HG02759 (cell line): ENCODE data around the gene CADM1.

Experiments
- ATAC-seq: cut with Tn5 transposase; IDR thresholded peaks from one replicate; pipeline ENCODE4 v1.9.1; 2021; ENCODE audit warnings: mild to moderate bottlenecking, moderate library complexity; ENCODE audit not compliant: unreplicated experiment

CADM1 gene

DNA sequence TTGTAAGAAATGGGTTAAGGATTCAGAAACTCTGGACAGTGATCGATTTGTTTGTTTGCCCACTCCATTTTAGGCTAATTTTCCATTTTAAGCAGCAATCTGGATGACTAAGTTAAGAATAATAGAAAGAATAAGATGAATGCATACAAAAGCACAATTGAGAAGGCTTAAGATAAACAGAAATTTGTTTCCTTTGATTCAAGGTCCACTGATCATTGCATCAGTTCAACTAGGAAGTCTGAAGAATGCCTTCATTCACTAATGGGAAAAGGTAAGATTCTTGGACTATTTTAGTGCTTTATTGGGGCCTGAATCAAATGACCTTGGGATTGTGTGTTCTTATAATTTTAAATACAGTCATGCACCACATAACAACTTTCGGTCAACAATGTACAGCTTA, 140.8 kb downstream of the CADM1 start:
- no peak for ATAC-seq

DNA sequence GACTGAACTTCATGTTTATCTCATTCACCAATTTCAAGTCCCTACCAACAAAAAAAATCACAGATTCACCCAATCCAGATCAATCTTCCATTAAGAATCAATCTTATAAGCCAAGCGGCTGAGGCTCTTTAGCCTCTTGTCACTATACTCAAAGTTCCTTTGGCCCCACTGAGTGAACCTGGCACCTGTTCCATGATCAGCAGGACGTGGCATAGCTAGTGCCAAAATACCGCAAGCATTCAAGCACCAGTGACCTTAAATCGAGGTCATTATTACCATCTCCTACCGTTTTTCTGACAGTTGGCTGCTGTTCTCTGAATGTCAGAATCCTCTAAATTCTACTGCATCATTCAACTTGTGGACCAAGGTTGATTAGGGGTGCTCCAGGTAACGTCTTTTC, 141.2 kb downstream of the CADM1 start:
- no peak for ATAC-seq

- no peak for ATAC-seq
These were observed 143.2 kb downstream of the CADM1 start for GRCh38 chr11:115361025-115361424.

- no peak for ATAC-seq
These were observed 143.9 kb downstream of the CADM1 start for GRCh38 chr11:115360186-115360824.

GRCh38 chr11:115357066-115357465, 147.1 kb downstream of the CADM1 start:
- no peak for ATAC-seq

DNA sequence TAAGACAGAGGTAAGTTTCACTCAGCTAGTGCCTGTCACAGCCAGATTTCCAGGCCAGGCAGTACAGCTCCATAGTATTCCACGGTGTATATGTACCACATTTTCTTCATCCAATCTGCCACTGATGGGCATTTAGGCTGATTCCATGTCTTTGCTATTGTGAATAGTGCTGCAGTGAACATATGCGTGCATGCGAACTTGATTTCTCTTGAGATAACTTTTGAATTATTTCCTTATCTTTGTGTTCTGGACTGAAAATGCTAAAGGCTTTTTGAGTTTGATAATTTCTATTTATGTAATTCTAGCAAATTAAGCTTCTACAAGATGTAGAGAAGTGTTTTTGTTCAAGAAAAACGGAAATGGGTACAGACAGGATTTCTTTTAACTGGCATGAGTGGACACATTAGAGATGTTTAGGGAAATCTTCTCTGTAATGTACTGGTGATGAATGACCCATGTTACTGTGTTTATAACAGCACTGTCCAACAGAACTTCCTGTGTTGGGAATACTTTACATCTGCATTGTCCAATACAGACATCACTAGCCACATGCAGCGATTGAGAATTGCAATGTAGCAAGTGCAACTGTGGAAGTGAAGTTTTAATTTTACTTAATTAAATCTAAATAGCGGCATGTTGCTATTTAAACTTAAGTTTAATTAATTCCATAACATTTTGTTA, 151.3 kb downstream of the CADM1 start:
- ATAC-seq = no peak

DNA sequence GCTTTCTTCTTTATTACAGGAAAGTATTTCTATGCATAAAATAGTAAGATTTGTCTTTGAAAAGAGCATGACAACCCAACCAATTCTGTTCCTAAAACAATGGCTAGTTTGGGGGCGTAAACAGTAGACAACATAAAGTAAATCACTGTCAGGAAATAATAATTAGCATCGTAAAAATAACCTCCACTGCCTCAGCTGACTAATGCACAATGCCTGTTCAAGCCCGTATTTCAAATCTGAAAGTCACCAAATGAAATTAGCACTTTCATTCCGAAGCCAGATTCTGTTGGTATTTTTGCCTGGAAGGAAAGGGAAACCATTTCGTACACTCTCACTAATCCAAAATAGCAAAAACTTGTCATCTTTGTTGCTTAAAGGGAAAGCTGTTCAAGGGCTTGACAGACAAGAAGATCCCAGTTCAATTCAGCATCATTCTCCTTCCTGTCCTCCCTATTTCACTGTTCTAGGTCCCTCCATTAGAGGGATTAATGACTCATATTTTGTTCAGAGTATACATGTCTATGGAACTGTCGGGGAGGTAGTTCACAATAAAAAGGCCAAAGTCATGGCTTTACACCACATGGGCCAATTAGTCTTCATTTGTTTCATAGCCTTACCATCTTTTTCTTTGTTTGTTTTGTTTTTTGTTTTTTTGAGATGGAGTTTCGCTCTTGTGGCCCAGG, 154.7 kb downstream of the CADM1 start:
- no peak for ATAC-seq

GRCh38 chr11:115348416-115348815, 155.8 kb downstream of the CADM1 start:
- no peak for ATAC-seq

- ATAC-seq = no peak
These were observed 157.1 kb downstream of the CADM1 start for GRCh38 chr11:115347106-115347505.

DNA sequence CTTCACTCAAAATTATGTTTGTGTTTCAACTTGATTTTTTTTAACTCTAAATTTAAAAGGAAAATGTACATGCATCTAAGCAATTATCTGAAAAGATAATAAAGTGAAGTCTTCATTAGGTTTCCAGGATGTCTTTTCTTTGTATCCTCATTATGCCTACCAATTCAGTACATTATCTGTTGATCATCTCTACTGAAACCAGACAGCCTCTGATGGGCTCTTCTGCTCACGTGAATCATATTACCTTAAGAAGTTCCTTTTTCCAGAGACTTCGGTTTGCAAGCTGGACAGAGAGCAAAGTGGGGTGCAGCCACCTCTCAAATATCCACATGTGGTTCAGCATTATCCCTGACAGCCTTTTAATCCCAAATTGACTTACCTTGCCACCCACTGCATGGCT, 158.4 kb downstream of the CADM1 start:
- no peak for ATAC-seq

GRCh38 chr11:115345361-115345760, 158.9 kb downstream of the CADM1 start:
- no peak for ATAC-seq

GRCh38 chr11:115344846-115345245, 159.4 kb downstream of the CADM1 start:
- ATAC-seq = no peak

GRCh38 chr11:115342142-115342541, 162.1 kb downstream of the CADM1 start:
- no peak for ATAC-seq

DNA sequence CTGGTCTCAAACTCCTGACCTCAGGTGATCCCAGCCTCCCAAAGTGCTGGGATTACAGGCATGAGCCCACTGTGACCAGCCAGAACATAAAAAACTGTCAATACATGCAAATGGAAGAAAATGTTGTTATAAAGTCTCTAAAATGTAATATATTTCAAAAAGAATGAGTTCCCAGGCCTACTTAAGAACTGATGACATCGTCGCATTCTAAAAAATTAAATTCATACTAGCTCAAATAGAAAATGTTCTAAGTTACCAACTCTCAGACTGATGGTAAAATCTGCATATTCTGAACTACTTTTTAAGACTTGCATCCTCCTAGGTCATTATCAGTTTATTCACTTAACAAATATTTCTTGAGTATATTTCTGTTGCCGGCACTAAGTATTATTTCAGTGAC, 163.3 kb downstream of the CADM1 start:
- ATAC-seq = no peak

GRCh38 chr11:115338476-115338875, 165.7 kb downstream of the CADM1 start:
- no peak for ATAC-seq

DNA sequence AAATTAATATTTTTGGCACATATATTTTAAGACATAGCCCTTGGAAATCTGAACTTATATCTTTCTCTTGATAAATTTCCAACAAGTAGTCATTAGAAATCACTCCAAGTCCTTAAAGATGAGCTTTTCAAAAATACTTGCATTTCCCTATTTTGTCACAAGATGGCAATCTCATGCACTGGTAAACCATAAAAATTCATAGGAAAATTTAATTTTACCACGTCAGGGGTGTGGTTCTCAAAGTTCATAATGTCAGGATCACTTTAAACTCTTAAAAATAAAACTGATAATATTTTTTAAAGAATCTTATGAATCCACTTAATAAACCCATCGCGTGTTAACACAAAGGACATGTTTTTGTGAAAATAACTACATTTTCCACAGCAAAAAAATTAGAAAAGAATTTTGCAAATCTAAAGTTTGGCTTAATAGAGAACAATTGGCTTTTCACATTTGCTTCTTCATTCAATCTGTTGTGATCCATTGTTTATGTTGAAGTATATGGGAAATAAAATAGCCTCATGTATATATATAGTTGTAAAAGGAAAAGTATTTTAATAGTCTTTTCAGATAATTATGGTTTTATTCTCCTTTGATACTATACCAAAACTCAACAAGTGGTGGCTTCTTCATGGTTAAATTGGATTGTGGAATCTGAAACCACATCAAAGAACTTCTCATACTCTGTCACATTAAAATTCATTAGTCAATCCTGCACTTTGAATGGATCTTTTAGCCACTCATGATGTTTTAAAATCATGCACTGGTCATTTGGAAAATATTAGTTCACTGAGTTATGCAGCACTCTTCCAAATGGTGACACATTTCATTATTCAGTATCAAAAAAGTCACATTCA, 169.1 kb downstream of the CADM1 start:
- ATAC-seq = no peak

GRCh38 chr11:115333949-115334348, 170.3 kb downstream of the CADM1 start:
- no peak for ATAC-seq

DNA sequence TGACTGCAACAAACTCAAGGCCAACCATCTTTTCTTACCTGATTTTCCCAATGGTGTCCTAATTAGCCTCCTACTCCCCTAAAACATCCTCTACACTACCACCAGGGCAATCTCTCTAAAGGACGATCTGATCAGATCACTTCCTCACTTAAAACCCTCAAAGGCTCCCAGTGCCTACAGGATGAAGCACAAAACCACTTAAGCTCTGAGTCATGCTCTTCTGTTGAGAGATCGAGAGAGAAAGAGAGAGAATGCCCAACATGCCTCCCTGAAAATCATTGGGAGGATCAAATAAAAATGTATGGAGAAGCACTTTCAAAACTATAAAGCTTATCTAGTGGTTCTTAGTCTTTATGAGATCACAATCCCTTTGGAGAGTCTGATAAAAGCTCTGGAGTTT, 171.1 kb downstream of the CADM1 start:
- no peak for ATAC-seq

DNA sequence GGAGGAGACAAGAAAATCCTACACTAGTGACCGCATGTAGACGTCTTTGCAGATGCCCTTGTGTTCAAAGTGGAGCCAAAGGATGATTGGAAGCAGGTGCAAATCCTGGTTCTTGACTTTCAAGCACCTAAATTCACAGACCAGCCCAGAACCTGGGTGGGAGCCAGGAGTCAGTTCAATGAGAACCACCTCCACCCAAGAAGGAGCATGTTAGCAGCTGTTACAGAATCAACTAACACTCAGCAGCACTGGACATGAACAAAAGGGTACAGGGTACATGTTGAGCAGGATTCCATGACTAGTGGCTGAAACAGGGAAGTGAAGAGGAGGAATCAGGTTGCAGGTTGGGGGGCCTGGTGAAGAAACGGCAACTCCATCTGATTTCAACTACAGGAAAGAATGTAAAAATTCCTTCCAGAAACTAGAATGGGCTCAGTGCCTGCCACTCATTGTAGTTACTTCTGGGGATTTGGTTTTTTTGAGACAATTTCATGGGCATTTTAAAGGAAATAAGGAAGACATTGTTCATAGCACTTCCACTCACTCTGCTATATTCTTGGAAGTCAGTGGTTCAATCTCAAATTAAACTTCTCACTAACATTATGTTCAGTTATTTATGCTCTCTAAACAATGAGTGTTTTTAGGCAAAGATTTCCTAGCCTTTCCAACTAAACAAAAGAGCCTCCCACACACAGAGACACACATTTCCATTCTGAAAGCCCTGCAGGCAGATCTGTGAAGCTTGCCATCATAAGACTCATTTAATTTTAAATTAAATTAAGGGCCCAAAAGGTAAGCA, 173.3 kb downstream of the CADM1 start:
- ATAC-seq = no peak

- no peak for ATAC-seq
These were observed 177.7 kb downstream of the CADM1 start for GRCh38 chr11:115326526-115326925.

- no peak for ATAC-seq
These were observed 178.7 kb downstream of the CADM1 start for GRCh38 chr11:115325523-115325922.
